ENCODE results near the gene RRP1.
"Not testable (repeated sequence)": the region's sequence is repeated elsewhere in the genome, so short reads cannot be mapped to it uniquely, and the experiment has no call there.

Gene RRP1

DNA sequence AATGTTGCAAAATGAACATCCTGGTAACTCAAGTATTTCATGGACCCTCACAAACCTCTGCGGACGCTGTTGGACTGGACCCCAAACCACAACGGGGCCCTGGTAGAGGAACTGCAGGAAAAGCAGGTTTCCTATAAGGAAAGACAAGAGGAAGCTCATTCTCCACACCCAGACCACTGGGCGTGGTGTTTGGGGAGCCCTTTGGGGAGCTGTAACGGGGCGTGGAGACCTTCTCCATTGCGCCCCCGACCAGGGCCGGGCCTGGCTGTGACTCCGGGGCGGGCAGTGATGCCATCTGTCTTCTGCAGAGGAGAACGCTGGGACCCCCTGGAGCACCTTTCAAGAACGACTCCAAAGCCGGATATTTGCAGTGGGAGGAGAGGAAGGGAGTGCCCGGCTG lies 45.7 kb downstream of the RRP1 start:
- ATAC-seq (ENCODE audit: low read depth) (no peak), DNase-seq (ENCODE audit: low spot score) (no peak)
- no peak overlapping the region for H3K27ac ChIP-seq (ENCODE audit: poor library complexity, severe bottlenecking)
- H3K36me3 ChIP-seq (ENCODE audit: low read depth), result no peaks in the 10 kb centered on the region
- H3K4me3 ChIP-seq (ENCODE audit: severe bottlenecking), result no peak overlapping the region
- H3K27me3 ChIP-seq (ENCODE audit: insufficient read depth, poor library complexity, severe bottlenecking), result no peaks in the 10 kb centered on the region
- TF ChIP-seq, protein P1, sequence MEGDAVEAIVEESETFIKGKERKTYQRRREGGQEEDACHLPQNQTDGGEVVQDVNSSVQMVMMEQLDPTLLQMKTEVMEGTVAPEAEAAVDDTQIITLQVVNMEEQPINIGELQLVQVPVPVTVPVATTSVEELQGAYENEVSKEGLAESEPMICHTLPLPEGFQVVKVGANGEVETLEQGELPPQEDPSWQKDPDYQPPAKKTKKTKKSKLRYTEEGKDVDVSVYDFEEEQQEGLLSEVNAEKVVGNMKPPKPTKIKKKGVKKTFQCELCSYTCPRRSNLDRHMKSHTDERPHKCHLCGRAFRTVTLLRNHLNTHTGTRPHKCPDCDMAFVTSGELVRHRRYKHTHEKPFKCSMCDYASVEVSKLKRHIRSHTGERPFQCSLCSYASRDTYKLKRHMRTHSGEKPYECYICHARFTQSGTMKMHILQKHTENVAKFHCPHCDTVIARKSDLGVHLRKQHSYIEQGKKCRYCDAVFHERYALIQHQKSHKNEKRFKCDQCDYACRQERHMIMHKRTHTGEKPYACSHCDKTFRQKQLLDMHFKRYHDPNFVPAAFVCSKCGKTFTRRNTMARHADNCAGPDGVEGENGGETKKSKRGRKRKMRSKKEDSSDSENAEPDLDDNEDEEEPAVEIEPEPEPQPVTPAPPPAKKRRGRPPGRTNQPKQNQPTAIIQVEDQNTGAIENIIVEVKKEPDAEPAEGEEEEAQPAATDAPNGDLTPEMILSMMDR (IDR thresholded peaks at IDR 0.05; ENCODE audit: poor library complexity, severe bottlenecking), result no peak
- H3K9me3 ChIP-seq (ENCODE audit: severe bottlenecking), result no peaks in the 10 kb centered on the region
- H3K4me1 ChIP-seq (ENCODE audit: insufficient read depth, poor library complexity, severe bottlenecking), result no peaks in the 10 kb centered on the region

DNA sequence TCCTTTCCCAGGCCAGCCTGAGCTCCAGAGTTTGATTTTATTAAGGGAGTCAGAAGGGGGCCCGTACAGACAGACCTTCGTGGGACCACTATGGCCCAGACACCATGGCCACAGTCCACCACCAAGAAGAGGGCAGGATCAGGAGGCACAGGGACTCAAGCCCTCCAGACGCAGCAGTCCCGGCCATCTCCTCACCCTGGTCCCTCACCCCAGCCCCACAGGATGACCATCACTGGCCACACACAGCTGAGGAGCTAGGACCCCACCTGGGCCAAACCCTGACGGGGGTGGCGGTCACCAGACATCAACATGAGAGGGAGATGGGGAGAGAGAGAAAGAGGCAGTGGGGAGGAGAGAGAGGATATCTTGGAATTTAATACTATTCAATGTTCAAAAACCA lies 46.5 kb downstream of the RRP1 start:
- Histone ChIP-seq H3K27ac (ENCODE audit: poor library complexity, severe bottlenecking) (no peak overlapping the region), H3K9me3 (ENCODE audit: severe bottlenecking) (no peaks in the 10 kb centered on the region), H3K4me3 (ENCODE audit: severe bottlenecking) (no peak overlapping the region), H3K36me3 (ENCODE audit: low read depth) (no peaks in the 10 kb centered on the region), H3K27me3 (ENCODE audit: insufficient read depth, poor library complexity, severe bottlenecking) (no peaks in the 10 kb centered on the region), H3K4me1 (ENCODE audit: insufficient read depth, poor library complexity, severe bottlenecking) (no peaks in the 10 kb centered on the region)
- ATAC-seq (ENCODE audit: low read depth) (no peak), DNase-seq (ENCODE audit: low spot score) (no peak)
- TF ChIP-seq, protein P1 (IDR thresholded peaks at IDR 0.05; ENCODE audit: poor library complexity, severe bottlenecking), result no peak

GRCh38 chr21:43836616-43837015 lies 47.2 kb downstream of the RRP1 start:
- H3K4me3 ChIP-seq (ENCODE audit: severe bottlenecking), result no peak overlapping the region
- H3K4me1 ChIP-seq (ENCODE audit: insufficient read depth, poor library complexity, severe bottlenecking), result no peaks in the 10 kb centered on the region
- ATAC-seq (ENCODE audit: low read depth) (no peak), DNase-seq (ENCODE audit: low spot score) (no peak)
- H3K27ac ChIP-seq (ENCODE audit: poor library complexity, severe bottlenecking), result no peak overlapping the region
- H3K36me3 ChIP-seq (ENCODE audit: low read depth), result no peaks in the 10 kb centered on the region
- H3K9me3 ChIP-seq (ENCODE audit: severe bottlenecking), result no peaks in the 10 kb centered on the region
- TF ChIP-seq, protein P1 (IDR thresholded peaks at IDR 0.05; ENCODE audit: poor library complexity, severe bottlenecking), result no peak
- no peaks in the 10 kb centered on the region for H3K27me3 ChIP-seq (ENCODE audit: insufficient read depth, poor library complexity, severe bottlenecking)

GRCh38 chr21:43840259-43840658 lies 50.9 kb downstream of the RRP1 start:
- Histone ChIP-seq H3K27me3 (ENCODE audit: insufficient read depth, poor library complexity, severe bottlenecking) (no peaks in the 10 kb centered on the region), H3K4me3 (ENCODE audit: severe bottlenecking) (no peak overlapping the region), H3K4me1 (ENCODE audit: insufficient read depth, poor library complexity, severe bottlenecking) (no peaks in the 10 kb centered on the region), H3K9me3 (ENCODE audit: severe bottlenecking) (no peaks in the 10 kb centered on the region), H3K27ac (ENCODE audit: poor library complexity, severe bottlenecking) (no peak overlapping the region), H3K36me3 (ENCODE audit: low read depth) (no peaks in the 10 kb centered on the region)
- TF ChIP-seq, protein P1 (IDR thresholded peaks at IDR 0.05; ENCODE audit: poor library complexity, severe bottlenecking), result no peak
- ATAC-seq (ENCODE audit: low read depth) (no peak), DNase-seq (ENCODE audit: low spot score) (no peak)

GRCh38 chr21:43842742-43843141 lies 53.4 kb downstream of the RRP1 start:
- Histone ChIP-seq H3K9me3 (ENCODE audit: severe bottlenecking) (no peaks in the 10 kb centered on the region), H3K36me3 (ENCODE audit: low read depth) (no peaks in the 10 kb centered on the region), H3K27me3 (ENCODE audit: insufficient read depth, poor library complexity, severe bottlenecking) (no peaks in the 10 kb centered on the region), H3K27ac (ENCODE audit: poor library complexity, severe bottlenecking) (no peak overlapping the region), H3K4me3 (ENCODE audit: severe bottlenecking) (no peak overlapping the region), H3K4me1 (ENCODE audit: insufficient read depth, poor library complexity, severe bottlenecking) (no peaks in the 10 kb centered on the region)
- TF ChIP-seq, protein P1 (IDR thresholded peaks at IDR 0.05; ENCODE audit: poor library complexity, severe bottlenecking), result no peak
- no peak for ATAC-seq (ENCODE audit: low read depth)
- DNase-seq (ENCODE audit: low spot score), result no peak

DNA sequence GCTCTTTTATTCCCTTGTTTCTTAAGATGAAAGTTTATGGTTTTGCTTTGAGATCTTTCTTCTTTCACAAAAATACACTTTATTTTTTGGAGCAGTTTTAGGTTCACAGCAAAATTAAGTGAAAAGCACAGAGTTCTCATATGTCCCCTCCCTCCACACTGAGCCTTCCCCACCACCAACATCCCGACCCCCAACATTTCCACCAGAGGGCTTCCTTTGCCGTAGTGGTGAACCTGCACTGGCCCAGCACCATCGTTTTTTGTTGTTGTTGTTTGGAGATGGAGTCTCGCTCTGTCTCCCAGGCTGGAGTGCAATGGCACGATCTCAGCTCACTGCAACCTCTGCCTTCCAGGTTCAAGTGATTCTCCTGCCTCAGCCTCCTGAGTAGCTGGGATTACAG lies 55.5 kb downstream of the RRP1 start:
- not testable (repeated sequence) for H3K4me1 ChIP-seq (ENCODE audit: insufficient read depth, poor library complexity, severe bottlenecking); H3K36me3 ChIP-seq (ENCODE audit: low read depth); H3K27ac ChIP-seq (ENCODE audit: poor library complexity, severe bottlenecking); H3K27me3 ChIP-seq (ENCODE audit: insufficient read depth, poor library complexity, severe bottlenecking); ATAC-seq (ENCODE audit: low read depth); DNase-seq (ENCODE audit: low spot score); H3K4me3 ChIP-seq (ENCODE audit: severe bottlenecking); H3K9me3 ChIP-seq (ENCODE audit: severe bottlenecking)
